Pons (tissue), 1 donor: ENCODE data around the gene MPEG1.

Experiments used
- DNase-seq: peaks from one replicate; pipeline ENCODE4 v3.0.0-alpha.2; 2016; ENCODE audit warnings: low spot score

MPEG1 gene

DNA sequence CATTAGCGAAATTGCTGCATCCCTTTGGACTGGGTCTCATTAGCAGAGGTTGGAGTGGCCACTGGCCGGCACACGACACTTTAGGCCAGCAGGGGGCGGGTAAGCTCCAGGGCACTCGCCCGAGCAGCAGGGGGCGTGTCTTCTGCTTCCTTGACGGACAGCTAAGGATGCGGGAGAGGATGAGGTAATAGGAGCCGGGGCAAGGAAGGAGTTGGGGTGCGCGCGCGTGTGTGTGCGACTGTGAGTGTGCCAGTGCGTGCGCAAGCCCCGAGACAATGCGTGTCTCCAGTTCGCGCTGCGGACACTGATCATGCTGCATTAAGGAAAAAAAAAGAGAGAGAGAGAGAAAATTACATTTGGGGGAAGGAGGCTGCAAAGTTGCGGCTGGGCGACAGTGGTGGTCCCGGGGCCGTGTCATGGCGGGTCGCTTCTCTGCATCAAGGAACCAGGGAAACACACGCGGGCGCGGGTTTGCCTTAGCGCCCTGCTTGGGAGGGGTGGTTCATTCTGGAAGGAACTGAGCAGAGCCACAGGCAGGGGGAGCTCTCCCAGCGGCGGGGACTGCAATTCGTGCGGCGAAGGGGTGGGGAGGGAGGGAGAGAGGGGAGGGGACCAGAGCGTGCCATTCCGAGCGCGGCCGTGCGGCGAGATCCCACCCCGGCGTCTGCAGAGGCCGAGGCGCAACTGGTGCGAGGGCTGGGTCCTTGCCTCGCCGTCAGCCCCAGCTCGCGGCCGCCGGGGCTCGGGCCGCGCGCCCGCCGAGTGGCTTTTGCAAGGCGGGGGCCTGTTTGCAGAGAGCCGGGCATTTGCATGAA is 41.0 kb downstream of the MPEG1 start, which contains the start of gene DTX4:
DTX4 (plus strand) TSS at position 625 of the 815 bp plus-strand sequence. CDS start 464 bp downstream, outside the sequence.
- DNase-seq = peak; percentile 91

DNA sequence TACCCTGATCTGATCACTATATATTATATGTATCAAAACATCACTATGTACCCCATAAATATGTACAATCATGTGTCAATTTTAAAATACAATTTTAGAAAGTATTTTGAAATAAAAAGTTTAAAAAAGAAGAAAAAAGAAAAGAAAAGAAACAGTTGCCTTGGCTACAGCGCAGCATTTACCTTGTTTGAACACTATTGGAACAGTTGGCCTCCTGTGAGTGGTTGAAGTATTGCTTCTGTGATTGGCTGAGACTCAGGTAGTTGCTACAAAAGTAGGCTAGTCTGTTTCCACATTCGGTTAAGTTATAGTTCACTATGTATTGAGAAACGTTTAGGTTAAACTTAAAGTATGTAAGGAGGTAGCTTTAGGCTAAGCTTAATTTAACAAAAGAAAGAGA is 48.7 kb downstream of the MPEG1 start:
- DNase-seq = no peak
